ENCODE measurements around the gene ASXL1.
A peak's percentile ranks its signal among the peaks of the same experiment; 100 is the strongest.

Gene ASXL1

GRCh38 chr20:32456869-32457478 lies 98.8 kb downstream of the ASXL1 start:
- peak; percentile 74 for TF ChIP-seq CTCF (IDR thresholded peaks at IDR 0.05)
- no peaks in the 10 kb centered on the region for H3K4me1 ChIP-seq
- no peaks in the 10 kb centered on the region for H3K27me3 ChIP-seq (ENCODE audit: control insufficient read depth, insufficient read depth, low read length)
- peak overlapping the region; percentile 59 for H2AFZ ChIP-seq
- no peaks in the 10 kb centered on the region for H3K36me3 ChIP-seq (ENCODE audit: control insufficient read depth, insufficient read depth, low read length)
- no peak overlapping the region for H3K9ac ChIP-seq
- peak overlapping the region; percentile 40 for H3K4me3 ChIP-seq (ENCODE audit: low read depth, low read length)
- H3K27ac ChIP-seq = no peak overlapping the region
- no peaks in the 10 kb centered on the region for H3K9me3 ChIP-seq (ENCODE audit: control insufficient read depth, low read length)
- H3K4me2 ChIP-seq (ENCODE audit: low read length) = peak overlapping the region; percentile 84
- H3K79me2 ChIP-seq = peaks cover 3% of the 10 kb centered on the region

DNA sequence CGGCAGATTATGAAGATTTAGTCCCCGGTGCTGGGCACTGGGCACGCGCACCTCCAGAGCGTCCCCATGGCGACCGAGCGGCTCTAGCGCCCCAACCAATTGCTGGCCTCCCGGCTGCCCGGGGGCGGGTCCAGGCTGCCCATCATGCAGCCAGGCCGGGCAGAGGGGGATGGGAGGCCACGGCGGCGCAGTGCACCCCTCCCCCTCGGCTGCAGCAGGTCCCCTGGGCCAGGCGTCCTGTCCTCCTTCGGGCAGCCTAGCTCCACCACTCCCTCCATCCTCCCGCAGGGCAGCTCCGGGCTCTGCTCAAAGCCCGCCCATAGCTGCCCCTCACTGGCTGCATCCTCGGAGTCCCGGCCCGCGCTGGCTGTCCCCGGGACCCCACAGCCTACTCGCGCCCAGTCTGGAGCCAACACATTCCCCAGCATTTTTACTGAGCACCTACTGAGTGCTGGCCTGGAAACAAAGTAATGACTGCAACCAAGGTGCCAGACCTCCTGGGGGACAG lies 99.4 kb downstream of the ASXL1 start:
- no peaks in the 10 kb centered on the region for H3K9me3 ChIP-seq (ENCODE audit: control insufficient read depth, low read length)
- H3K4me3 ChIP-seq (ENCODE audit: low read depth, low read length) = peak overlapping the region; percentile 40
- peak overlapping the region; percentile 84 for H3K4me2 ChIP-seq (ENCODE audit: low read length)
- H3K4me1 ChIP-seq = no peaks in the 10 kb centered on the region
- peak overlapping the region; percentile 59 for H2AFZ ChIP-seq
- TF ChIP-seq CTCF (IDR thresholded peaks at IDR 0.05) = no peak
- H3K79me2 ChIP-seq = peaks cover 3% of the 10 kb centered on the region
- H3K27ac ChIP-seq = no peak overlapping the region
- no peak overlapping the region for H3K9ac ChIP-seq
- no peaks in the 10 kb centered on the region for H3K36me3 ChIP-seq (ENCODE audit: control insufficient read depth, insufficient read depth, low read length)
- H3K27me3 ChIP-seq (ENCODE audit: control insufficient read depth, insufficient read depth, low read length) = no peaks in the 10 kb centered on the region

DNA sequence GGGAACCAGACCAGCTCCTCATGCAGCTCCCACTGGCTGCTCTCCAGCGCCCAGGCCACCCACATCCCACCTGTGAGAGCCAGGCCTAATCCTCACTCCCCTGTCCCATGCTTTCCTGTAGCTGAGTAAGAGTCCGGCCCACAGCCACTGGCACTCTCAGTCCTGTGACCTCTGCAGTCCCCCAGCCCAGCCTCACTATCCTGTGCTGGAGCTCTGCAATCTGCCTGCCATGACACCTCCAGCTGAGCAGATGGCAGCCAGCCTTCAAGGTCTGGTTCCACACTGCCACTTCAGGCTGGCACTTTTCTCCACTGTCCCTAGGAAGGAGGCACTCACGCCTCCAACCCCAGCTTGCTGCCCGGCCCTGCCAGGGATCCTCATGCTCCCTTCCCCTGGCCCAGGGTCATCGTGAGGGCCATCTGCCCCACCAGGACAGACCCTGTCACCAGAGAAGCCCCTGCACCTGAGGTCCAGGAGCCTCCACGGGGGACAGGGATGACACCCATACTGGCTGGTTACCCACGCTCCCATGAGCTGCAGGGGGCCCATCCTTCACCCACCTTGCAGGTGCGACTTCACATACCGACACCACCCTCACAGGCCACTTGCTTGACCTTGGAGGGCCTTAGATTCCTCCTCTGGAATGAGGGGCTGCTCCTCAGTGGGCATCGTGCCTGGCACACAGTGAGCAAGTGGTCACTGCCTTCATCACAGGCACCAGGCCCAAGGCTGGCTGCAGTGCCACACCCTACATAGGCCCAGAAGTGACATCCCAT lies 100.1 kb downstream of the ASXL1 start:
- H3K27ac ChIP-seq = no peak overlapping the region
- peaks cover 6% of the 10 kb centered on the region for H3K79me2 ChIP-seq
- no peak overlapping the region for H2AFZ ChIP-seq
- no peaks in the 10 kb centered on the region for H3K27me3 ChIP-seq (ENCODE audit: control insufficient read depth, insufficient read depth, low read length)
- no peaks in the 10 kb centered on the region for H3K36me3 ChIP-seq (ENCODE audit: control insufficient read depth, insufficient read depth, low read length)
- H3K4me3 ChIP-seq (ENCODE audit: low read depth, low read length) = peak overlapping the region; percentile 40
- H3K9ac ChIP-seq = no peak overlapping the region
- TF ChIP-seq CTCF (IDR thresholded peaks at IDR 0.05) = no peak
- H3K9me3 ChIP-seq (ENCODE audit: control insufficient read depth, low read length) = no peaks in the 10 kb centered on the region
- peak overlapping the region; percentile 84 for H3K4me2 ChIP-seq (ENCODE audit: low read length)
- no peaks in the 10 kb centered on the region for H3K4me1 ChIP-seq

- no peak overlapping the region for H2AFZ ChIP-seq
- H3K27ac ChIP-seq = no peak overlapping the region
- no peaks in the 10 kb centered on the region for H3K27me3 ChIP-seq (ENCODE audit: control insufficient read depth, insufficient read depth, low read length)
- H3K4me2 ChIP-seq (ENCODE audit: low read length) = no peak overlapping the region
- no peak for TF ChIP-seq CTCF (IDR thresholded peaks at IDR 0.05)
- H3K4me1 ChIP-seq = no peaks in the 10 kb centered on the region
- no peaks in the 10 kb centered on the region for H3K9me3 ChIP-seq (ENCODE audit: control insufficient read depth, low read length)
- H3K9ac ChIP-seq = no peak overlapping the region
- no peaks in the 10 kb centered on the region for H3K36me3 ChIP-seq (ENCODE audit: control insufficient read depth, insufficient read depth, low read length)
- H3K79me2 ChIP-seq = peaks cover 8% of the 10 kb centered on the region
- H3K4me3 ChIP-seq (ENCODE audit: low read depth, low read length) = no peak overlapping the region
Measured at GRCh38 chr20:32458837-32459220, 100.7 kb downstream of the ASXL1 start.

Data from parathyroid adenoma (tissue), 2 donors.